ENCODE measurements around the gene SOCS3. TPM values are rescaled to one million over a fixed set of nuclear protein-coding genes. Genes with fewer than 3 reads are reported as not detected.

SOCS3 gene
- total RNA-seq, 1 donor from 2014 or later, result 13.4 TPM

DNA sequence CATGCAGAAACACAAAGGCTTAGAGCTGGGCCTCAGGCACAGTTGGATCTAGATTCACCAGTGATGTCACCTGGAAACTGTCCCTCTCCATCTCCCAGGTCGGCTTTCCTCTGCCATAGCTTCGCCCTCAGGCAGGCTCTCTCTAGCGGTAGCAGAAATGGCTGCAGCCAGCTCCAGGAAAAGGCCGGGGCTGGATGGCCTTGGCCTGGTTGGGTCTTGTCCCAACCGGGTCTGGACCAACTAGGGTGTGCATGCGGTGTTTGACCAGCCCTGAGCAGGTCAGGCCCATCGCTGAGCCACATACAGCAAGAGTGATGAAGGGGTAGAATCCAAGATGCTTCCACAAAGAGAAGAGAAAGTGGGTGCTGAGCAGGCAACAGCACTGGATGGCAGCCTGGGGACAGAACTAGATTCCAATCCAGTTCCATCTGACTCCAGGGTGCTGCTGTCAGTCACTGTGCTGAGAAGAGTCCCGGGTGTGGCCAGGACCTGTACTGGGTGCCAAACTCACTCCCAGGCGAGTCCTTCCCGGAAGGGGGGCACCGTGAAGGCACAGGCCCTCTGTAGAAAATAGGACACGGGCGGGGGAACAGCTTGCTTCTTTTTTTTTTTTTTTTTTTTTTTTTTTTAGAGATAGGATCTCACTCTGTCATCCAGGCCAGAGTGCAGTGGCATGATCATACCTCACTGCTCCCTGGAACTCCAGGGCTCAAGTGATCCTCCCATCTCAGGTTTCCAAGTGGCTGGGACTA, 51.8 kb downstream of the SOCS3 start:
- Histone ChIP-seq H3K9ac (ENCODE audit: low read length) (no peak overlapping the region), H3K4me1 (ENCODE audit: insufficient read depth, low read length) (peaks cover 9% of the 10 kb centered on the region), H3K27ac (ENCODE audit: low read depth, low read length) (no peak overlapping the region), H3K79me2 (ENCODE audit: insufficient read depth, low read length) (no peaks in the 10 kb centered on the region), H3K9me3 (ENCODE audit: insufficient read depth, low read depth, low read length) (peaks cover 4% of the 10 kb centered on the region), H3K4me2 (ENCODE audit: low read length) (no peak overlapping the region), H4K20me1 (ENCODE audit: insufficient read depth, low read length) (no peaks in the 10 kb centered on the region), H3K36me3 (ENCODE audit: insufficient read depth, low read length) (no peaks in the 10 kb centered on the region), H3K27me3 (ENCODE audit: insufficient read depth, low read length) (no peaks in the 10 kb centered on the region), H3K4me3 (ENCODE audit: insufficient read depth, low read depth, low read length) (no peak overlapping the region), H2AFZ (ENCODE audit: low read depth, low read length) (no peak overlapping the region)
- FAIRE-seq (no peak), DNase-seq (ENCODE audit: low read depth) (no peak)
- Mint-ChIP-seq H3K4me1 (ENCODE audit: low read depth, unreplicated experiment) (peaks cover 4% of the 10 kb centered on the region), H3K4me3 (ENCODE audit: unreplicated experiment) (no peak overlapping the region), H3K27me3 (ENCODE audit: low read depth, unreplicated experiment) (peaks cover 18% of the 10 kb centered on the region), H3K9me3 (ENCODE audit: unreplicated experiment) (peaks cover 10% of the 10 kb centered on the region), H3K36me3 (ENCODE audit: low read depth, unreplicated experiment) (peaks cover 7% of the 10 kb centered on the region), H3K27ac (ENCODE audit: unreplicated experiment) (no peak overlapping the region)
- TF ChIP-seq CTCF (IDR thresholded peaks at IDR 0.05; ENCODE audit: insufficient read depth, low read depth, low read length) (no peak), EZH2 (IDR thresholded peaks at IDR 0.05; ENCODE audit: insufficient read depth, low read length) (no peak)

DNA sequence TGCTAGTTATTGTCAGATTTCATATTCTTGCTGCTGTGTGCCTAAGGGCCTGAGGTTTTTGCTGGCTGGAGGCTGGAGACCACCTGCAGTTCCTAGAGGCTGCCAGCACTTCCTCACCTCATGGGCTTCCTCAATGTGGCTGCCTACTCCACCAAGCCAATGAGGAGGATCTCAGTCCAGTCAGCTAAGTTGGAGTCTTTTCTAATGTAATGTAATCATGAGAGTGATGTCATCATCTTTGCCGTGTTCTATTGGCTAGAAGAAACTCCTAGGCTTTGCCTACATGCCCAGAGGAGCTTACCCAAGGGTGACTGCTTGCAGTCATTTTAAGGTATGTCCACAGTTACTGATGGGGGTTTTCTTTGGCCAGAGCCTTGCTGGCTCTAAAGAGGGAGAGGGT, 53.0 kb downstream of the SOCS3 start:
- H3K27me3 Mint-ChIP-seq (ENCODE audit: low read depth, unreplicated experiment), result peaks cover 9% of the 10 kb centered on the region
- peaks cover 4% of the 10 kb centered on the region for H3K4me1 Mint-ChIP-seq (ENCODE audit: low read depth, unreplicated experiment)
- no peak overlapping the region for H3K27ac Mint-ChIP-seq (ENCODE audit: unreplicated experiment)
- H3K9me3 ChIP-seq (ENCODE audit: insufficient read depth, low read depth, low read length), result peaks cover 4% of the 10 kb centered on the region
- no peaks in the 10 kb centered on the region for H3K36me3 ChIP-seq (ENCODE audit: insufficient read depth, low read length)
- H3K36me3 Mint-ChIP-seq (ENCODE audit: low read depth, unreplicated experiment), result peaks cover 7% of the 10 kb centered on the region
- H3K79me2 ChIP-seq (ENCODE audit: insufficient read depth, low read length), result no peaks in the 10 kb centered on the region
- no peaks in the 10 kb centered on the region for H4K20me1 ChIP-seq (ENCODE audit: insufficient read depth, low read length)
- no peak overlapping the region for H3K4me3 Mint-ChIP-seq (ENCODE audit: unreplicated experiment)
- H3K27ac ChIP-seq (ENCODE audit: low read depth, low read length), result no peak overlapping the region
- H3K4me3 ChIP-seq (ENCODE audit: insufficient read depth, low read depth, low read length), result no peak overlapping the region
- no peak for FAIRE-seq
- no peaks in the 10 kb centered on the region for H3K27me3 ChIP-seq (ENCODE audit: insufficient read depth, low read length)
- H3K4me1 ChIP-seq (ENCODE audit: insufficient read depth, low read length), result peaks cover 9% of the 10 kb centered on the region
- peaks cover 10% of the 10 kb centered on the region for H3K9me3 Mint-ChIP-seq (ENCODE audit: unreplicated experiment)
- no peak for DNase-seq (ENCODE audit: low read depth)
- no peak overlapping the region for H3K4me2 ChIP-seq (ENCODE audit: low read length)
- H3K9ac ChIP-seq (ENCODE audit: low read length), result no peak overlapping the region
- no peak overlapping the region for H2AFZ ChIP-seq (ENCODE audit: low read depth, low read length)
- TF ChIP-seq EZH2 (IDR thresholded peaks at IDR 0.05; ENCODE audit: insufficient read depth, low read length), result no peak
- no peak for TF ChIP-seq CTCF (IDR thresholded peaks at IDR 0.05; ENCODE audit: insufficient read depth, low read depth, low read length)

Other genes starting within 250 kb of the SOCS3 start
- gene TMC6, start 231.3 kb downstream of the SOCS3 start, total RNA-seq, result 54.8 and 61.7 TPM in 2 replicates
- 0.27 and 0.38 TPM in 2 replicates for gene TMC8, start 229.3 kb downstream of the SOCS3 start, total RNA-seq
- gene C17orf99, start 213.7 kb downstream of the SOCS3 start, total RNA-seq, result not detected in 2 replicates
- 75.0 and 82.2 TPM in 2 replicates for gene SYNGR2, start 191.5 kb downstream of the SOCS3 start, total RNA-seq
- gene TK1, start 173.0 kb downstream of the SOCS3 start, total RNA-seq, result 5.2 and 7.5 TPM in 2 replicates
- gene AFMID, start 172.7 kb downstream of the SOCS3 start, total RNA-seq, result 48.5 and 53.7 TPM in 2 replicates
- 3.3 and 5.8 TPM in 2 replicates for gene BIRC5, start 145.8 kb downstream of the SOCS3 start, total RNA-seq
- gene TMEM235, start 128.4 kb downstream of the SOCS3 start, total RNA-seq, result not detected in 2 replicates
- 31.3 and 32.0 TPM in 2 replicates for gene PGS1, start 18.6 kb upstream of the SOCS3 start, total RNA-seq
- 0.12 and 0.14 TPM in 2 replicates for gene DNAH17, start 217.3 kb upstream of the SOCS3 start, total RNA-seq

Data from astrocyte (in vitro differentiated cells and primary cell).